ENCODE data around the gene ITGAD.

ITGAD gene

GRCh38 chr16:31474173-31474714, 81.1 kb downstream of the ITGAD start:
- no peak for DNase-seq (ENCODE audit: low read depth in 4 of 4, low spot score in 1 of 4)

GRCh38 chr16:31474773-31475738, 81.9 kb downstream of the ITGAD start:
- no peak for DNase-seq (ENCODE audit: low read depth in 4 of 4, low spot score in 1 of 4)

- no peak for DNase-seq (ENCODE audit: low read depth in 4 of 4, low spot score in 1 of 4)
Observed at GRCh38 chr16:31475946-31476302, 82.8 kb downstream of the ITGAD start.

Data from stimulated activated CD4-positive, alpha-beta T cell treated with anti-CD3 and anti-CD28 coated beads, Interleukin-1b, Interleukin-23, amount 100 ng/mL, for 24 hours (primary cell).